Keratinocyte (primary cell): ENCODE measurements around the gene CYP1A2.

Experiments used
- CTCF ChIP-seq, 3 experiments: IDR thresholded peaks in 1 of 3; conservative IDR thresholded peaks in 1 of 3; optimal IDR thresholded peaks in 1 of 3; 2 replicates in 2 of 3; 3 replicates in 1 of 3; pipeline versions ENCODE3 to v1.5.1; 2011; ENCODE audit warnings: low read length in 3 of 3, mild to moderate bottlenecking in 3 of 3, moderate library complexity in 2 of 3, control low read depth in 1 of 3, inconsistent platforms in 1 of 3; ENCODE audit not compliant: insufficient read depth in 2 of 3; ENCODE audit errors: extremely low read depth in 1 of 3
- EZH2 ChIP-seq: IDR thresholded peaks from one replicate; pipeline ENCODE4 v1.6.1; 2012; ENCODE audit warnings: inconsistent platforms, mild to moderate bottlenecking, low read length, moderate library complexity

- TF ChIP-seq CTCF (optimal IDR thresholded peaks at IDR 0.05 in 1 of 3, IDR thresholded peaks at IDR 0.05 in 1 of 3, conservative IDR thresholded peaks at IDR 0.05 in 1 of 3; ENCODE audit: extremely low read depth in 1 of 3, insufficient read depth in 2 of 3, low read length in 3 of 3) (no peak), EZH2 (no peak)
These were observed 1.2 kb downstream of the CYP1A2 start for GRCh38 chr15:74749832-74750231.
